Measurements from ENCODE around the gene NR1D2. TPM values are rescaled to one million over a fixed set of nuclear protein-coding genes. Genes with fewer than 3 reads are reported as not detected.

The NR1D2 gene
- total and polyA plus RNA-seq, 2 of the 13 experiments (the other 11 are each of a cell fraction or from before 2014, with no cell fraction given) = 5.3 to 8.1 TPM

DNA sequence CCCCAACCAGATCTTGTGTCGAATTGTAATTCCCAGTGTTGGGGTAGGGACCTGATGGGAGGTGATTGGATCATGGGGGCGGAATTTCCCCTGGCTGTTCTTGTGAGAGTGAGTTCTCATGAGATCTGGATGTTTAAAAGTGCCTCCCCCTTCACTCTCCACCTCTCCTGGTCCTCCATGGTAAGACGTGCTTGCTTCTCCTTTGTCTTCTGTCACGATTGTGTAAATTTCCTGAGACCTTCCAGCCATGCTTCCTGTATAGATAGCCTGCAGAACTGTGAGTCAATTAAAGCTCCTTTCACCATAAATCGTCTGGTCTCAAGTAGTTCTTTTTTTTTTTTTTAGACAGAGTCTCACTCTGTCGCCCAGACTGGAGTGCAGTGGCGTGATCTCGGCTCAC is 42.3 kb downstream of the NR1D2 start:
- Histone ChIP-seq H3K9ac (ENCODE audit: insufficient read depth, low read depth, low read length) (no peak overlapping the region), H3K27ac (ENCODE audit: extremely low read length, insufficient read depth, low read length) (no peak overlapping the region), H2AFZ (ENCODE audit: low read length) (no peak overlapping the region), H3K9me3 (ENCODE audit: low read length) (no peaks in the 10 kb centered on the region), H3K4me3 (replicated peaks in 1 of 3; ENCODE audit: insufficient read depth in 1 of 3, low read depth in 2 of 3, low read length in 3 of 3) (no peak overlapping the region), H3K27me3 (ENCODE audit: control insufficient read depth in 1 of 2, insufficient read depth in 2 of 2, low read length in 2 of 2) (0 out of 5 replicates have a peak, but pooled peaks cover 0 to 3% of the 10 kb centered on the region in 2 experiments), H3K4me2 (ENCODE audit: low read depth, low read length) (no peak overlapping the region), H4K20me1 (ENCODE audit: insufficient read depth, low read length) (no peaks in the 10 kb centered on the region), H3K36me3 (replicated peaks in 1 of 2; ENCODE audit: control insufficient read depth in 1 of 2, insufficient read depth in 2 of 2, low read length in 2 of 2) (no peaks in the 10 kb centered on the region), H3K79me2 (ENCODE audit: insufficient read depth, low read length) (no peaks in the 10 kb centered on the region), H3K4me1 (ENCODE audit: insufficient read depth, low read length) (no peaks in the 10 kb centered on the region; the same call in 1 of the 2 replicates)
- ATAC-seq = no peak
- in situ Hi-C loops (cut with HindIII; ENCODE audit: extremely low pct_ligation_motif_present, low pct_unique_long_range_greater_than_20kb) (no loop called here), intact Hi-C loops (cut with micrococcal nuclease; ENCODE audit: unreplicated experiment) (no loop called here)
- FAIRE-seq = no peak
- no TSS peak for BruUV-seq (replicated peaks)
- TF ChIP-seq JDP2 (CRISPR knock-in tag; IDR thresholded peaks at IDR 0.05; ENCODE audit: borderline replicate concordance) = no peak
- no peak for TF ChIP-seq ARID2 (CRISPR knock-in tag; IDR thresholded peaks at IDR 0.05; ENCODE audit: borderline replicate concordance)
- no peak for TF ChIP-seq BRD4 (CRISPR knock-in tag; IDR thresholded peaks at IDR 0.05)
- TF ChIP-seq MZF1 (CRISPR knock-in tag; IDR thresholded peaks at IDR 0.05; ENCODE audit: borderline replicate concordance) = no peak
- TF ChIP-seq ZFY (CRISPR knock-in tag; IDR thresholded peaks at IDR 0.05) = no peak
- no peak for DNase-seq (ENCODE audit: low spot score)
- 44% methylated on average over 7 of the region's 8 CpGs for WGBS (ENCODE audit: low lambda C conversion rate)
- ChIA-PET POLR2A (no interaction called here), CTCF (ENCODE audit: low intra/inter-chr PET ratio, low total read pairs) (no interaction called here)

DNA sequence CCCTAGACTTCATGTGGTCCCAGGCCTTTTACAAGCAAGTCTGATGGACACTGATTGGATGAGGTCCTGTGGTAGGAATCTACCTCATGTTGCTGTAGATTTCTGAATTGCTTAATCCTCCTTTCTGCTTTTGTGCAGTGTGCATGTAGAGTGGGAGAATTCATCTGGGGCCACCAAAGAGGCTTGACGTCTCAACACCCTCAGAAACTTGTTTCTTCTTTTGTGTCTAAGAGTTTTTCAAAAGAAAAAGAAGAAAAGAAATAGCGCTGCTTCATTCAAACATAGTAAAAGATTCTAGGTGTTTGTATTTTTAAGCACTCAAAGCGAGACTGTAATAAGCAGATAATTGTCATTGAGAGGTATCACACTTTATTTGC is 46.2 kb downstream of the NR1D2 start:
- ATAC-seq (no peak), FAIRE-seq (no peak), DNase-seq (ENCODE audit: low spot score) (no peak)
- Histone ChIP-seq H3K4me1 (ENCODE audit: insufficient read depth, low read length) (no peaks in the 10 kb centered on the region), H3K9ac (ENCODE audit: insufficient read depth, low read depth, low read length) (no peak overlapping the region), H2AFZ (ENCODE audit: low read length) (no peak overlapping the region), H3K4me2 (ENCODE audit: low read depth, low read length) (no peak overlapping the region), H3K4me3 (replicated peaks in 1 of 3; ENCODE audit: insufficient read depth in 1 of 3, low read depth in 2 of 3, low read length in 3 of 3) (no peak overlapping the region), H3K27me3 (ENCODE audit: control insufficient read depth in 1 of 2, insufficient read depth in 2 of 2, low read length in 2 of 2) (peaks cover 1 to 21% of the 10 kb centered on the region in 2 experiments; a peak in 2 of 5 replicates), H3K36me3 (replicated peaks in 1 of 2; ENCODE audit: control insufficient read depth in 1 of 2, insufficient read depth in 2 of 2, low read length in 2 of 2) (no peaks in the 10 kb centered on the region), H3K79me2 (ENCODE audit: insufficient read depth, low read length) (no peaks in the 10 kb centered on the region), H3K9me3 (ENCODE audit: low read length) (no peaks in the 10 kb centered on the region), H3K27ac (ENCODE audit: extremely low read length, insufficient read depth, low read length) (no peak overlapping the region), H4K20me1 (ENCODE audit: insufficient read depth, low read length) (no peaks in the 10 kb centered on the region)
- 32% methylated on average over 3 of the region's 3 CpGs for WGBS (ENCODE audit: low lambda C conversion rate)
- ChIA-PET POLR2A (no interaction called here), CTCF (ENCODE audit: low intra/inter-chr PET ratio, low total read pairs) (no interaction called here)
- TF ChIP-seq RARA (CRISPR knock-in tag; IDR thresholded peaks at IDR 0.05) = no peak
- TF ChIP-seq DR1 (CRISPR knock-in tag; IDR thresholded peaks at IDR 0.05) = no peak
- no peak for TF ChIP-seq DMAP1 (CRISPR knock-in tag; IDR thresholded peaks at IDR 0.05)
- TF ChIP-seq FOXA3 (CRISPR knock-in tag; IDR thresholded peaks at IDR 0.05) = no peak
- TF ChIP-seq U2AF1 (optimal IDR thresholded peaks at IDR 0.05; ENCODE audit: low read depth, low read length) = no peak
- TF ChIP-seq MIER3 (CRISPR knock-in tag; IDR thresholded peaks at IDR 0.05; ENCODE audit: borderline replicate concordance) = no peak
- in situ Hi-C loops (cut with HindIII; ENCODE audit: extremely low pct_ligation_motif_present, low pct_unique_long_range_greater_than_20kb) (loop anchor here (5.0 kb wide), 1 partner anchor 251 kb away; no protein-coding TSS in a partner anchor), intact Hi-C loops (cut with micrococcal nuclease; ENCODE audit: unreplicated experiment) (loop anchor here (10.0 kb wide), 2 partner anchors 106 to 594 kb away; no protein-coding TSS in a partner anchor)
- BruUV-seq (replicated peaks) = no TSS peak

All from HepG2 (cell line).